22Rv1 (cell line): Measurements from ENCODE around the gene EPS8L2.

Experiments used
- CTCF ChIP-seq: fragments of 450-650 bp; IDR thresholded peaks from 2 replicates; pipeline ENCODE4 v1.5.1; 2017; ENCODE audit warnings: mild to moderate bottlenecking
- ZFX ChIP-seq: fragments of 450-650 bp; IDR thresholded peaks from 2 replicates; pipeline ENCODE4 v1.6.1; 2017; ENCODE audit warnings: antibody characterized with exemption, borderline replicate concordance

GRCh38 chr11:665704-666281 lies 40.2 kb upstream of the EPS8L2 start:
- TF ChIP-seq CTCF (no peak), ZFX (no peak)
